Fibroblast of skin of left biceps (primary cell): ENCODE data around the gene MRNIP.
"Not testable (repeated sequence)": the region's sequence is repeated elsewhere in the genome, so short reads cannot be mapped to it uniquely, and the experiment has no call there.

Experiments used
- DNase-seq, 2 experiments: peaks; one replicate each; pipeline ENCODE4 v3.0.0-alpha.2; 2013; ENCODE audit warnings: low read depth in 2 of 2

The MRNIP gene

DNA sequence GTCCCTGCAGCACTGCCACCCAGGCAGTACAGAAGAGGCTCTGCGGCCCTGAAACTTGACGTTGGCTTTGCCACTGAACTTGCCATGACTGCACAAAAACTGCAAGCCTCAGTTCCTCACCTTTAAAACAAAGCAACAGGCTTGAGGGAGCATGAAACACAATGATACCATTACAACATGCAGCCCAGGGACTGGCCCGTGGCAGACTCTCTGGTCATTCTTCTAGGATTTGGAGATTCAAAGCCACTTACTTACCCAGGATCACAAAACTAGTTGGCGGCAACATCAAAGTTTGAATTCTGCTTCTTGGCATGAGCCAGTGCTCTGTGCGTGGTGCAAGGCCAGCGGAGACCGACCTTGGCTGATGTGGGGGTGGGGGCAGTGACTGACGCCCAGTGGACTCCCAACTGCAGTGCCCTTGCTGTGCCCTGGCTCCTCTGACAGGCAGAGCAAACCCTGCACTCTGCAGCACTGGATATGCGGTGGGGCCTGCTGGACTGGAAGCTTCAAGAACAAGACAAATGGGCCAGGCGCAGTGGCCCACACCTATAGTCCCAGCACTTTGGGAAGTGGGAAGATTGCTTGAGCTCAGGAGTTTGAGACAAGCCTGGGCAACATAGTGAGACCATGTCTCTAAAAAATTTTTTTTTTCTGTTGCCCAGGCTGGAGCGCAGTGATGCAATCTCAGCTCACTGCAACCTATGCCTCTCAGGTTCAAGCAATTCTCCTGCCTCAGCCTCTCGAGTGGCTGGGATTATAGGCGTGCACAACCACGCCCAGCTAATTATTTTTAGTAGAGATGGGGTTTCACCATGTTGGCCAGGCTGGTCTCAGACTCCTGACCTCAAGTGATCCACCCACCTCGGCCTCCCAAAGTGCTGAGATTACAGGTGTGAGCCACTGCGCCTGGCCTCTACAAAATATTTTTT, 19.0 kb downstream of the MRNIP start:
- DNase-seq: no peak

DNA sequence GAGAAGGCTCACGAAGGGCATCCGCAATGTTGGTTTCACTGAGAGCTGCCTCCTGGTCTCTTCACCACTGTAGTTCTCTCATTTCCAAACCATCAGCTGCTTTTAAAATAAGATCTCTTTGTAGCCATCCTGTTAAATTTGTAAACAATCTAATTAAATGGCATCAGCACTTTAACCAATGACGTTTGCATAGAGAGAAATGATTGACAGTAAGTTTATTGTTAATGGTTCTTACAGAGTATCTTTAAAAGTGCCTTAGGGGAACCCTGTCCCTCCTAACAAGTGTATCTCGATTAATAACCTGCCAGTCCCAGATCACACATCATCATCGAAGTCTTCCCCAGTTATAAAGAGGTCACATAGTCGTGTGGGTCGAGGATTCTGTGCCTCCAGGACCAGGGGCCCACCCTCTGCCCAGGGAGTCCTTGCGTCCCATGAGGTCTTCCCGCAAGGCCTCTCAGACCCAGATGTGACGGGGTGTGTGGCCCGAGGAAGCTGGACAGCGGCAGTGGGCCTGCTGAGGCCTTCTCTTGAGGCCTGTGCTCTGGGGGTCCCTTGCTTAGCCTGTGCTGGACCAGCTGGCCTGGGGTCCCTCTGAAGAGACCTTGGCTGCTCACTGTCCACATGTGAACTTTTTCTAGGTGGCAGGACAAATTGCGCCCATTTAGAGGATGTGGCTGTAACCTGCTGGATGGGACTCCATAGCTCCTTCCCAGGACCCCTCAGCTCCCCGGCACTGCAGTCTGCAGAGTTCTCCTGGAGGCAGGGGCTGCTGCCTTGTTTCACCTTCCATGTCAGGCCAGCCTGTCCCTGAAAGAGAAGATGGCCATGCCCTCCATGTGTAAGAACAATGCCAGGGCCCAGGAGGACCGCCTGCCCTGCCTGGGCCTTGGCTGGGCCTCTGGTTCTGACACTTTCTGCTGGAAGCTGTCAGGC, 21.3 kb downstream of the MRNIP start:
- no peak for DNase-seq

DNA sequence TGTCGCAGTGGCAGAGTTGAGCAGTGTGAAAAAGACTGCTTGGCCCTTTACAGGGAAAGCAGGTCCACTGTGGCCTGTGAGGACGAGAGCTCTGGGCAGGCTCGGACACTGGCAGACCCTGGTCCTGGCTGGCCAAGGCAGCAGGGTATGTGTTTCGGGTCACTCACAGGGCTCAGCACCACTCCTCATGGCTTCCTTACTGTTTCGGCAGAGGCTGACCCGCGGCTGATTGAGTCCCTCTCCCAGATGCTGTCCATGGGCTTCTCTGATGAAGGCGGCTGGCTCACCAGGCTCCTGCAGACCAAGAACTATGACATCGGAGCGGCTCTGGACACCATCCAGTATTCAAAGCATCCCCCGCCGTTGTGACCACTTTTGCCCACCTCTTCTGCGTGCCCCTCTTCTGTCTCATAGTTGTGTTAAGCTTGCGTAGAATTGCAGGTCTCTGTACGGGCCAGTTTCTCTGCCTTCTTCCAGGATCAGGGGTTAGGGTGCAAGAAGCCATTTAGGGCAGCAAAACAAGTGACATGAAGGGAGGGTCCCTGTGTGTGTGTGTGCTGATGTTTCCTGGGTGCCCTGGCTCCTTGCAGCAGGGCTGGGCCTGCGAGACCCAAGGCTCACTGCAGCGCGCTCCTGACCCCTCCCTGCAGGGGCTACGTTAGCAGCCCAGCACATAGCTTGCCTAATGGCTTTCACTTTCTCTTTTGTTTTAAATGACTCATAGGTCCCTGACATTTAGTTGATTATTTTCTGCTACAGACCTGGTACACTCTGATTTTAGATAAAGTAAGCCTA, 22.2 kb downstream of the MRNIP start:
- DNase-seq: no peak

DNA sequence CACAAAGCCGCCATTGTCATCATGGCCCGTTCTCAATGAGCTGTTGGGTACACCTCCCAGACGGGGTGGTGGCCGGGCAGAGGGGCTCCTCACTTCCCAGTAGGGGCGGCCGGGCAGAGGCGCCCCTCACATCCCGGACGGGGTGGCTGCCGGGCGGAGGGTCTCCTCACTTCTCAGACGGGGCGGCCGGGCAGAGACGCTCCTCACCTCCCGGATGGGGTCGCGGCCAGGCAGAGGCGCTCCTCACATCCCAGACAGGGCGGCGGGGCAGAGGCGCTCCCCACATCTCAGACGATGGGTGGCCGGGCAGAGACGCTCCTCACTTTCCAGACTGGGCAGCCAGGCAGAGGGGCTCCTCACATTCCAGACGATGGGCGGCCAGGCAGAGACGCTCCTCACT, 23.7 kb downstream of the MRNIP start:
- not testable (repeated sequence) for DNase-seq

DNA sequence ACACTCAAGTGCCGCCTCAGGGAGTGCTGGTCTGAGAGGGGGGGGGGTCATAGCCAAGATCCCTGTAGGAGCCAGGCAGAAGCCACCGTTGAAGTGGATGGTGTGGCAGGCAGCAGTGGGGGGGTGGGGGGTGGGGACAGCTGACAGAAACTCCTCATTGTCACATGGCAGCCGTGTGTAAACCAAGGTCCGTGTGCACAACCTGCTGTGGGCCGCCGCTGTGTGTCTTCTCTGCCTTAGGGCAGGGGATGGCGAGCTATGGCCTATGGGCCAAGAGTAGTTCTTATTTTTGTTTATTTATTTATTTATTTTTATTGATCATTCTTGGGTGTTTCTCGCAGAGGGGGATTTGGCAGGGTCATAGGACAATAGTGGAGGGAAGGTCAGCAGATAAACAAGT, 24.5 kb downstream of the MRNIP start:
- DNase-seq: no peak

DNA sequence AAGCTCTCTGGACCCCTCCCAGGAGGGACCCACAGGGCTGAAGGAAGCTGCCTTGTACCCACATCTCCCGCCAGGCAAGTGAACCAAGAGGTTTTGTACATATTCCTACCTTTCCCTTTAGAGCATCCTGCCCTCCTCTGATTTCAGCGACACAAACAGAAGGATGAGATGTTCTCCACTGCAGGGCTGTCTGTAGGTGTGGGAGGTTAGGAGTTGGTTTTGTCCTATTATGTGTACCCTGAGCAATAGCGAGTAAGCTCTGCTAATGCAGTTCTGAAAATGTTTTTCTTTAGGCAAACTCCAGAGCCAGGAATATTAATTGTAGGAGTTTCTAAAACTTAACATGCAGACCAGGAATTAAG, 24.9 kb downstream of the MRNIP start:
- no peak for DNase-seq

DNA sequence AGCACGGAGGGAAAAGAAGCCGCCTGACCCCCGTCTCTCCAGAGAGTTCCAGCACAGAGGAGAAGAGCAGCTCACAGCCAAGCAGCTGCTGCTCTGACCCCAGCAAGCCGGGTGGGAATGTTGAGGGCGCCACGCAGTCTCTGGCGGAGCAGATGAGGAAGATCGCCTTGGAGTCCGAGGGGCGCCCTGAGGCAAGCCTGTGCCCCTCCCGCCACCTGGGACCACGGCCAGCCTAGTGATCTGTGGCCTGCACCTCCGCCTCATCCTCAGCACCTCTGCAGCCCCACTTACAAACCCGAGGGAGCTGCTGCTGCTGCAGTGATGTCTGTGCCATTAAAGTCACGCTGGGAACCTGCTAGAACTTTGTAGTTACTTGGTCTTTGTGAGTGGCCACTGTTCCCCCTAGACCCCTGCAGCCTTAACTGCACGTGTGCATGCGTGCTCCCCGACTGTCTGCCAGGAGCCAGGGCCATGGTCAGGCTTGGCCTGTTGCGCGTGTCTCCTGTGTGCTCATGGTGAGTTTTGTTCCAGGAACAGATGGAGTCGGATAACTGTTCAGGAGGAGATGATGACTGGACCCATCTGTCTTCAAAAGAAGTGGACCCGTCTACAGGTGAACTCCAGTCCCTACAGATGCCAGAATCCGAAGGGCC, 25.4 kb downstream of the MRNIP start:
- no peak for DNase-seq

DNA sequence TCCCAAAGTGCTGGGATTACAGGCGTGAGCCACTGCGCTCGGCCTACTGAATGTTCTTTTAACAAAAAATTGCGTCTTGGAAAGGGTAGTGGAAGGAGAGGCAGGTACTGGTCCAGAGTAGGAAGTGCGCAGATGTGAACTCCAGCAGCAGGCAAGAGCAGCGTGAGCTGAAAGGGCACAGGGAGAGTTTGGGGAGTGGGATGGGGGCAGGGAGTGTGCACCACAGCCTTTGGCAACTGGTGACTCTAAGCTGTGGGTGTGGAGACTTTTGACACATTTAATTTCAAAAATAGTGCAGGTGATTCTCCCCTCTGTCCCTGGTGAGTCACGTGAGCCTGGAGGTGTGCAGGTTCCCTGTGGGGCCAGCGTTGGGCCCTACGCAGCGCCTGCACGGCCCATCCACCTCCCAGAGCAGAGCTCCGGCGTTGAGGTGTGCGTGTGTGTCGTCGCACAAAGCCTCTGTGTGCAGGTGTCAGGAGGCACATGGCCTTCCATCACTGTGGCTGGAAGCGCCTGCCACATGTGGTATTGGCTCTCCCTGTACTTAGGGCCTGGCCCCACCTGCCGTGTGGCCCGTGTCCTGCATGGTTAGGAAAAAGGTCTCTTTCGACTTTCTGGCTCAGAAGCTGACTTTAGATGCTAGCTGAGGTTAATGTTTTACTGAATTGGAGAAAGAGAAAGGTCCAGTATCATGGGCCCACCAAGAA, 26.4 kb downstream of the MRNIP start:
- no peak for DNase-seq

DNA sequence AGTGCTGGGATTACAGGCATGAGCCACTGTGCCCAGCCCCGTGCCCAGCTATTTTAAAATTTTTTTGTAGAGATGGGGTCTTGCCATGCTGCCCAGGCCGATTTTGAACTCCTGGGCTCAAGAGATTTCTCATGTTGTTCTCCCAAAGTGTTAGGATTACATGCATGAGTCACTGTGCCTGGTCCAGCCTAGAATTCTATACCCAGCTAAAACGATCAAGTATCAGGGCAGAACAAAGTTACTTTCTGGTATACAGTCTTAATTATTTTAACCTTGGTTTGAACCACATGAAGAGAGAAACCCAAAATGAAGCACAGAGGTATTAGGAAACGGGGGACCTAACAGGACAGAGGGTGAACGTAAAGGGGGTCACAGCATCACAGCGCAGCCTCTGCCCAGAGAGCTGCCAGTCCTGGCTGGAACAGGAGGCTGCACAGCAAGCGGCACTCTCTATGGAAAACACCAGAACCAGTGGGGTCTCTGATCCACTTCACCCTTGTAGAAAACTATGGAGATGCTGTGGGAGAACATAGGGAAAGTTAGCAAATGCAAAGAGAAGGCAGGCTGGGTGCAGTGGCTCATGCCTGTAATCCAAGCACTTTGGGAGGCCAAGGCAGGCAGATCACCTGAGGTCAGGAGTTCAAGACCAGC, 27.7 kb downstream of the MRNIP start:
- DNase-seq: no peak

DNA sequence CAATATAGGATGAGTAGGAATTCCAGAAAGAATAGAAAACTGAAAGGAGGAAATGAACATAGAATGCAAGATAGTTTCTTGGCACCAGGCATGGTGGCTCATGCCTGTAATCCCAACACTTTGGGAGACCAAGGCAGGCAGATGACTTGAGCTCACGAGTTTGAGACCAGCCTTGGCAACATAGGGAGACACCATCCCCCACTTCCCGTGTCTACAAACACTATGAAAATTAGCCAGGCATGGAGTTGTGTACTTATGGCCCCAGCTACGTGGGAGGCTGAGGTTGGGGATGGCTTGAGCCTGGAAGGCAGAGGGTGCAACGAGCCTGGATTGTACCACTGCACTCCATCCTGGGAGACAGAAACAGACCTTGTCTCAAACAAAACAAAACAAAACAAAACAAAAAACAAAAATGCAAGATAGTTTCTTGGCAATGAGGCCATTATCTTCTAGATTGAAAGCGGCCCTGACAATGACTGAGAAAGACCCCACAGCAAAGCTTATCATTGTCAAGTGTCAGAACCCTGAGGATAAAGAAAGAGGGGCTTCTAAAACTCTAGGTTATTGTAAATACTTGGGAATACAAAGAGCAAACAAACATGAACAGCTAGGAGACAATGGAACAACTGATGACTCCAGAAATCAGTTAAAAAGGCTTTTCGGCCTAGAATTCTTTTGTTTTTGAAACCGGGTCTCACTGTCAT, 28.7 kb downstream of the MRNIP start:
- DNase-seq: no peak

DNA sequence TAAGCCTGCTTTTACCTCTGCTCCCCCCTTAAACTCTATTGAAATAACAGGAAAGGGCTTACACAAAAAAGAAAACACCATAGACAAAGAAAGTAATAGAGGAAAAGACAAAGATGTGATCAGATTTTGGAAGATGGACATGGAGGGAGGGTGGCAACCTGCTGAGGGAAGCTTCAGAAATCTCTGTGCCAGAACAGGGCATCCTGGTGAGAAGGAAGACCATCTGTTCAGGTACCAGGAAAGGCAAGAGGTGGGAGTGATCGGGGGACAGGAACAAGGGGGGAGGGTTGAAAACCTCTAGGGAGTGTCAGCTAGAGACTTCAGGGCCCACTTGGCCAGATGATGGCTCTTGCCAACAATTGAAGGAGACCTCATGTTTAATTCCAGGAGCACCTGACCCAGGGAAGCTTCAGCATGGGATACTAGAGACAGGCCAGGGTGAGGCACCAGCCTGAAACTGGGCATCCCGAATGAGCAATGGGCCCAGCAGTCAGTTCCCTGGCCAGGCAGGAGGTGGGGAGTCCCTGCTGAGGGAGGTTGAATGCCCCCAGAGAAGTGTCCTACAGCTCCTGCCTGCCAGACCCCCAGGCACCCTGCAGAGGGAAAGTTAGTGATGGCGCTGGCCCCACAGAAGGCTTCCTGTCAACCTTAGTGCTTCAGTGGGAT, 29.7 kb downstream of the MRNIP start:
- no peak for DNase-seq

DNA sequence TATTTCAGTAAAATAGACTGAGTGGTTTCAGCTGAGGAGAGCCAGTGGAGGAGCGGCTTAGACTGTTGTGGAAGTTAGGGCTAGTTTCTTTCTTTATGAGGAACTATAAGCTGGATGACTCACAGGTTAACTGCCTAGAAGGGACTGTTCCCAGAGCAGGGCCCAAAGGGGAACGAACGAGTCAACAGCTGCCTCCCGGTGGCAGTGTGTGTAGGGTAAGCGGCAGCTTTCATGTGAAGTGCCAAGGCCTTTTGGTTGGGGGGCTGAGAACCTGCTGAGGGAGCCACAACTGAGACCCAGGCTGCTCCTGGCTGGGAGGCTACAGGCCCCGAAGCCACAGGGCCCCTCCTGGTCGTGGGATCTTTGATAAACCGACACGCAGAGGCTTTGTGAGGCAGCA, 30.9 kb downstream of the MRNIP start:
- DNase-seq: no peak

DNA sequence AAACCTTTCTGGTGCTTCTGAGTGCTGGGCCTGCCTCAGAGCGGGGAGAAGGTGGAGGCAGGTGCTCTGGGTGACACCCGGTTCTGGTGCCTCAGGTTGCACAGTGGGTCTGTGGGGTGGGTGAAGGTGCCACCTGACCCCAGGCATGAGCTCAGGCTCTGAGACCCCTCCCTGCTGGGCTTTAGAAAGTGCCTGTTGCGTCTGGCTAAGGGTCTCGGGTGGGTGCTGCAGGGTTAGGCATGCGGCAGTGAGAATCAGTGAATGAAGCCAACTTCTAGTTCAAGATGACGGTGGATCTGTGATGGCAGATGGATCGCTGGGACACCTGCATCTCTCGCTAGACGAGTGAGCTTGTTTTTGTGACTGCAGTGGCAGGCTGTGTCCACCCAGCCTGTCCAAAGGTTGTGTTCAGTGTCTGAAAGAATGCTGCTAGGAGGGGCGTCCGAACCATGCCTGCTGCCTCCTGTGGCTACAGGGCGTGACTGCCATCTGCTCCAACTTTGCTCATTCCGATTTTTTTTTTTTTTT, 32.9 kb downstream of the MRNIP start:
- DNase-seq: no peak

DNA sequence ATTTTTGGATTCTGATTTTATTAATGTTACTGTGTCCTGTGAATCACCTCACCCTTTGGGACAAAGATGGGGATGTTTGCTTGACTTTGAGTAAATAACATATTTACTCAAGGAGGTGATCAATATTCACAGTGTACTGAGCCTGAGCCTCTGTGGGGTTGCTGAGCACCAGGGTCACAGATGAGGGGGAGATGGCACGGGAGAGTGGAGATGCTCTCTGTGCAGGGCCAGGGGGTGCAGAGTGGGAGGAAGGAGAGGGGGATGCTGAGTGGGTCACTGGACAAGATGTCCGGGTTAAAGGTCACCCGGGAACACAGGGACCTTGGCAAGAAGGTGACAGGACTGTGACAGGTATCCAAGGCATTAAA, 33.9 kb downstream of the MRNIP start:
- DNase-seq: no peak

DNA sequence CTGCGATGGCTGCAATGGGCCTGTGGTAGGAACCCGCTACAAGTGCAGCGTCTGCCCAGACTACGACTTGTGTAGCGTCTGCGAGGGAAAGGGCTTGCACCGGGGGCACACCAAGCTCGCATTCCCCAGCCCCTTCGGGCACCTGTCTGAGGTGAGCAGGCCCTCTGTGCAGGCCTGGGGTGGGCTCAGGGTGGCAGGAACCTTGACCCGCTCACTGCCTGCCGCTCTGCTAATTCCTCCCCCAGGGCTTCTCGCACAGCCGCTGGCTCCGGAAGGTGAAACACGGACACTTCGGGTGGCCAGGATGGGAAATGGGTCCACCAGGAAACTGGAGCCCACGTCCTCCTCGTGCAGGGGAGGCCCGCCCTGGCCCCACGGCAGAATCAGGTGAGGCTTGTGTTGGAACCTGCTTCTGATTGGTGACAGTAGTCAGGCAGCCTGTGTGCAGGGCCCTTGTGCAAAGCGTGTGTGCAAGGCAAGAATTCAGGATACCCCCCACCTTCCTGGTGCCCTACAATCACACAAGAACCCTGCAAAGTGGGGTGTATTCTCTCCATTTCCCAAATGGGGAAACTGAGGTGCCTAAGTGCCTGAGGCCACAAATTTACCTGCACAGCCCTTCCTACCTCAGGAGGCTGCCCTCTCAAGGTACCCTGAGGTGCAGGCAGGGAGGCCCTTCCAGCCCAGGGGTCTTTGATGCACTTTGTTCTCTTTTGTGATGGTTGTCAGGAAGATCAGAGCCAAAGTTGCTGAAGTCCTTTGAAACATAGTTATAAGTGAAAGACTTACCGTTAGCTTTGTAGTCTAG, 34.5 kb downstream of the MRNIP start:
- DNase-seq: no peak

DNA sequence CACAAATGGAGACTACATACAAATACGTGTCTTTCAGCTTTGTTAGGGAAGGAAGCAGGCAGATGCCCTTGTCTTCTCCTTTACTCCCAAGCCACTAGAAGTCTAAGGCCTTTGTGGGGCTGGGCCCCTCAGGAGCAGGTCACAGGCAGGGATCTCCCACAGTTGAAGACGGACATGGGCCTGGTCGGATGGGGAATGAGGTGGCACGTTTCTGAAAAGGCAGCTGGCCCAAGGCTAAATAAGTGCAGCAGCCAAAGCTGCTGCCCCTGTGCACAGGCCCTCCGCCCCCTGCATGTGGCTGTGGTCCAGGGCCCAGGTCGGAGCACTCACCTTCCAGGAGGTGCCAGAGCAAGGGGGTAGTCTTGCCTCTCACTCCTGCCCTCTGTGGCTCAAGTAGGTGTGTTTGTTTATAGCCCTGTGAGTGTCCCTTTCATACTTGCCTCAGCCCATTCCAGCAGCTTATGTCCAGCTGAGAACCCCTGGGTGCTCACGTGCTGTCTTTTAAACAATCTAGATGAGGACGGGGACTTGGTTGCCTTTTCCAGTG, 36.1 kb downstream of the MRNIP start:
- no peak for DNase-seq

DNA sequence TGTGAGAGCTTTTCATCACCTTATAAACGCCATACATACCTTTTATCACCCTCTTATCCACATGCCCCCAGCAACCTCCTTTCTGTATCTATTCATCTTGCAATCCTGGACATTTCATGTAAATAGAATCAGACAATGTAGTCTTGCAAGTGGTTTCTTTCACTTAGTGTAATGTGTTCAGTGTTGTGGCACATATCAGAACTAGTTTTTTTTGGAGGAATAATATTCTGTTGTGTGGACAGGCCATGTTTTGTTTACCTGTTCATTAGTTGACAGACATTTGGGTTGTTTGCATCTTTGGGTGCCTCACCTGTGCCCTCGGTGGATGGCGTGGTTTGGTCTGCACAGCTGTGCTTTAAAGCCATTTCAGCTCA, 36.6 kb downstream of the MRNIP start:
- DNase-seq: no peak
